Esophagus (tissue), 2 donors: ENCODE data around the gene TNFRSF4. TPM values are rescaled to one million over a fixed set of nuclear protein-coding genes. Genes with fewer than 3 reads are reported as not detected.

Experiments
- H3K27ac ChIP-seq, 2 donors: one replicate each; pipeline ENCODE4 v1.5.1; 2013; ENCODE audit warnings: low read depth in 2 of 2, mild to moderate bottlenecking in 2 of 2, inconsistent platforms in 1 of 2, low read length in 1 of 2, moderate library complexity in 1 of 2
- H3K27me3 ChIP-seq, 2 donors: one replicate each; pipeline ENCODE4 v1.6.1; 2013; ENCODE audit warnings: low read length in 2 of 2, control low read depth in 1 of 2, mild to moderate bottlenecking in 1 of 2; ENCODE audit not compliant: insufficient read depth in 2 of 2, control insufficient read depth in 1 of 2
- H3K36me3 ChIP-seq, 2 donors: one replicate each; pipeline ENCODE4 v1.6.1; 2013; ENCODE audit warnings: low read length in 1 of 2; ENCODE audit not compliant: control insufficient read depth in 2 of 2, insufficient read depth in 2 of 2
- H3K4me1 ChIP-seq, 2 donors: one replicate each; pipeline ENCODE4 v1.6.1; 2013; ENCODE audit warnings: low read length in 1 of 2; ENCODE audit not compliant: control insufficient read depth in 2 of 2, insufficient read depth in 2 of 2
- H3K4me3 ChIP-seq, 2 donors: one replicate each; pipeline ENCODE4 v1.5.1; 2013; ENCODE audit warnings: low read length in 2 of 2, mild to moderate bottlenecking in 2 of 2, low read depth in 1 of 2, moderate library complexity in 1 of 2
- H3K9me3 ChIP-seq, 2 donors: one replicate each; pipeline ENCODE4 v1.6.1; 2013; ENCODE audit warnings: mild to moderate bottlenecking in 2 of 2, low read depth in 1 of 2, low read length in 1 of 2, moderate library complexity in 1 of 2; ENCODE audit not compliant: control insufficient read depth in 2 of 2, insufficient read depth in 1 of 2
- WGBS, 2 donors: extraction: QIAGEN DNeasy Blood & Tissue Kit; methylation state at CpG; one replicate each; pipeline ENCODE4 v1.1.7; 2013; 5-methylcytosine and 5-hydroxymethylcytosine counted together
- polyA plus RNA-seq, 2 donors: library from polyadenylated mRNA; stranded (reverse); fragments of 200-250 nt; gene quantifications; one replicate each; pipeline ENCODE4 v1.2.3, GENCODE V29; 2013
- donor health status: healthy with polysubstance abuse.
- donor health status: Bipolar disorder and iron deficiency.

Gene TNFRSF4
- polyA plus RNA-seq, 2 donors = 0.73 to 1.1 TPM

GRCh38 chr1:1204425-1204920, 9.5 kb downstream of the TNFRSF4 start:
- Histone ChIP-seq H3K9me3 (no peaks in the 10 kb centered on the region), H3K4me3 (no peak overlapping the region), H3K36me3 (no peaks in the 10 kb centered on the region), H3K4me1 (peaks cover 10 to 11% of the 10 kb centered on the region in 2 donors), H3K27ac (no peak overlapping the region), H3K27me3 (peaks cover 0 to 7% of the 10 kb centered on the region in 2 donors)
- WGBS, 2 donors = 86 to 91% methylated on average over 8 of the region's 8 CpGs

DNA sequence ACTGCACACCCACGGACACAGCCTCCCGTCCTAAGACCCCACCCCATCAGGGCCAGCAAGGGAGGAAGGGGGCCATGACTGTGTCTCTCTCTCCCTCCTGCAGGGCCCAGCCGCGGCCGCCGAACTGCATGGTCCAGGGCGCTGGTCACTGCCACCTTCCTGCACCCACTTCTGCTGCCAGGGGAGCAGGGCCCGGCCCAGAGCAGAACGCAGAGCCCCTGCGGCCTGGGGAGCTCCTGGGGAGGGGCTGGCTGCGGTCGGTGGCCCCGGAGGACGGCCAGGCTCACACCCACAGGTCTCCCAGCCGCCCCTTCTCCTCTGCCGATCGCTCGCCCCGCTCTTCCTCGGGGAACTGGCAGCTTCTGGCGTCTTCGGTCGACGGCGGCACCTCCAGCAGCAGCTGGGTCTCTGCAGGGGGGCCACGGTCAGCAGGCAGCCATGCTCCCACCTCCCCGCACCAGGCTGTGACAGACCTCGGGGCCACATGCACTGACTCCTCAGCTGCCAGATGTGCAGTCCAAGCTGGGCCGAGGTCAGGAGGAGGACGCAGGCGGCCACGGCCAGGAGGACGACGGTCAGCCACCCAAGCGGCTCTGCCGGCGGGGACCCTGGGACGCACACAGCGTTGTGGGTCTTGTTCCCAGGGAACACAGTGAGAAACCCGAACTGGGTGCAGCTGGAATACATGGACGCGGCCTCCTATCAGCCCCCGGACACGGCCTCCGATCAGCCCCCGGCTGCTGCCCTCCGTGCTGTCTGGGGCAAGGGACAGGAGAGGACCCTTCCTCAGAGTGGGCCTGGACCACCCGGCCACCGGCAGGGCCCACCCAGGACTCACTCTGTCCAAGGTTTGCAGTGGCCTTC, 10.2 kb downstream of the TNFRSF4 start:
- no peak overlapping the region for H3K4me3 ChIP-seq
- peaks cover 0 to 7% of the 10 kb centered on the region in 2 donors for H3K27me3 ChIP-seq
- WGBS, 2 donors = 74 to 78% methylated on average over 42 to 49 of the region's 49 CpGs
- H3K4me1 ChIP-seq = peaks cover 10 to 11% of the 10 kb centered on the region in 2 donors
- no peaks in the 10 kb centered on the region for H3K9me3 ChIP-seq
- H3K27ac ChIP-seq = no peak overlapping the region
- H3K36me3 ChIP-seq = no peaks in the 10 kb centered on the region

GRCh38 chr1:1202831-1203560, 11.0 kb downstream of the TNFRSF4 start:
- H3K36me3 ChIP-seq = no peaks in the 10 kb centered on the region
- H3K4me1 ChIP-seq = peaks cover 6 to 8% of the 10 kb centered on the region in 2 donors
- 52 to 71% methylated on average over 25 to 27 of the region's 27 CpGs for WGBS, 2 donors
- no peak overlapping the region for H3K27ac ChIP-seq
- H3K4me3 ChIP-seq = no peak overlapping the region
- H3K27me3 ChIP-seq = peaks cover 0 to 7% of the 10 kb centered on the region in 2 donors
- H3K9me3 ChIP-seq = no peaks in the 10 kb centered on the region

- WGBS, 2 donors = 2% methylated on average over 47 to 109 of the region's 109 CpGs
- Histone ChIP-seq H3K4me3 (peak overlapping the region; percentile 24 to 35), H3K4me1 (peaks cover under 1 to 3% of the 10 kb centered on the region in 2 donors), H3K36me3 (no peaks in the 10 kb centered on the region), H3K27ac (no peak overlapping the region), H3K27me3 (peaks cover 0 to 7% of the 10 kb centered on the region in 2 donors), H3K9me3 (no peaks in the 10 kb centered on the region)
Observed at GRCh38 chr1:1200876-1201810, 12.8 kb downstream of the TNFRSF4 start.

GRCh38 chr1:1199961-1200875, 13.7 kb downstream of the TNFRSF4 start:
- H3K4me3 ChIP-seq = no peak overlapping the region

DNA sequence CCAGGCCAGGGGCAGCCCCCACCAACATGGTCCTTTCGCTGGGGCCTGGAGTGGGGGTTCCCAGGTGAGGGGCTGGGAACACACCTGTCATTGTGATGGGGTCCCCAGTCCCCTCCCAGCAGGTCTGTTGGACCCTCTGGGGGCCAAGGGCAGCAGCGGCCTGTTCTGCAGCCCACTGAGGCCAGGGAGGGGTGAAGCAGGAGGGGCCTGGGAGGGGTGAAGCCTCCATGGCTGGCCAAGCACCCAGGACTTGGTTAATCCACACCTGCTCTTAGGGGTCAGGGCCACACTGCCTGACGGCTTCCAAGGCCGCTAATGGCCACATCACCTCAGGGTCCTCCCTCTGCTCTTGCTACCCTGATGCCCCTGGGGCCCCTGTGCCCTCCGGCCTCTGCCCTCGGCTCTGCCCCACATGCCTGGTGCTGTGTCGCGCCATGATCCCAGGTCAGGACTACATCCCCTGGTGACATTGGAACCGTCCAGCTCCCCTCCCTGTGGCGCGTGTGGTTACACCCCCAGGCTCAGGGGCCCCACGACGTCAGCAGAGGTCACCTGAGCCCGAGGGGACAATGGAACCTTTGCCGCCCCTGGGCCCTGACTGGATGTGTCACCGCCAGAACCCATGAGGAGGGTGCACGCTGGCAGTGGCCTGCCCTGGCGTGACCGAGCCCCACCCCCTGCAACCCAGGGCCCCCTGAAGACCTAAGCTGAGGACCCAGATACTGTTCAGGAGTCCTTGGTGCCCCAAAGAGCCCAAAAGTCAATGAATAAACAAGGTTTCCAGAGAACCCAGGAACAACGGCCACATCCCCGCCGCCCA, 14.6 kb downstream of the TNFRSF4 start:
- Histone ChIP-seq H3K27me3 (peaks cover 0 to 7% of the 10 kb centered on the region in 2 donors), H3K4me3 (no peak overlapping the region), H3K27ac (no peak overlapping the region), H3K4me1 (no peaks in the 10 kb centered on the region), H3K36me3 (no peaks in the 10 kb centered on the region), H3K9me3 (no peaks in the 10 kb centered on the region)
- 82 to 84% methylated on average over 22 of the region's 22 CpGs for WGBS, 2 donors

More at GRCh38 chr1:1199961-1200875, 13.7 kb downstream of the TNFRSF4 start:
- 73 to 81% methylated on average over 27 to 31 of the region's 31 CpGs for WGBS, 2 donors
- Histone ChIP-seq H3K27me3 (peaks cover 0 to 7% of the 10 kb centered on the region in 2 donors), H3K27ac (no peak overlapping the region), H3K36me3 (no peaks in the 10 kb centered on the region), H3K4me1 (no peaks in the 10 kb centered on the region), H3K9me3 (no peaks in the 10 kb centered on the region)

DNA sequence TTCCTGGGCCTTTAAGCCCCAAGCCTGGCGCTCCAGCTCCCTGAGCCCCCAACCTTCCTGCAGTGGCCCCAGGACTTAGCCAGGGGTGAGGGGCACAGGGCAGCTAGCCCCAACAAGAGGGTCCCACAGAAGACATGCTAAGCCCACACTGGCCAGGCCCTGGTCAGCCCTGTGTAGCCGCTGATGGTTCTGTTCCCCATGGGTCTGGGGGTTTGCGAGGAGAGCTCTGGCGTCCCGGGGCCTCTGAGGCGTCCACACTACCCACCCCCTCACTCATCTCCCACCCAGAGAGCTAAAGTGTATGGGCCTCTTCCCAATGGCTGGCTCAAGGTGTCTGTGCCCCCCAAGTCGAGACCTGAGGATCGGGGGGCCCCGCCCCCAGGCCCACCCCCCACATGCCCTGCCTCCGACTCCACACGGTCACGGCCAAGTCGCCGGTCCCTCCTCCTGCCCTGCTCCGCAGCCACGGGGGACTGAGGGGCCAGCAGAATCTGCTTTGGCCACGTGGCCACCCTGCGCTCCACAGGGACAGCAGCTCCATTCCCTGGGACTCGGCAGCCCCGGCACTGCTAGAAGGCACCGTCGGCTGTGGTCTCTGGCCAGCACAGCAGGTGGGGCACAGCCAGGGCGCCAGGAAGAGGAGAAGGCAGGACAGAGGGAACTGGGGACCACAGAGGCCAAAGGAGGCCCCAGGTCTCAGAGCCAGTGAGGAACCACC, 15.4 kb downstream of the TNFRSF4 start:
- no peak overlapping the region for H3K27ac ChIP-seq
- H3K27me3 ChIP-seq = peaks cover 0 to 7% of the 10 kb centered on the region in 2 donors
- 76 to 81% methylated on average over 23 of the region's 23 CpGs for WGBS, 2 donors
- H3K4me3 ChIP-seq = no peak overlapping the region
- no peaks in the 10 kb centered on the region for H3K4me1 ChIP-seq
- no peaks in the 10 kb centered on the region for H3K36me3 ChIP-seq
- H3K9me3 ChIP-seq = no peaks in the 10 kb centered on the region
